Measurements from ENCODE around the gene PAX9.

- TF ChIP-seq CTCF (IDR thresholded peaks at IDR 0.05 in 4 of 5, conservative IDR thresholded peaks at IDR 0.05 in 1 of 5) = no peak
- TF ChIP-seq POLR2A (IDR thresholded peaks at IDR 0.05) = no peak
Observed at GRCh38 chr14:36633580-36633979, 28.1 kb upstream of the PAX9 start.

All from gastrocnemius medialis (tissue), 4 donors.